KOPT-K1 (cell line): ENCODE measurements around the gene LSR.
"Not testable (repeated sequence)": the region's sequence is repeated elsewhere in the genome, so short reads cannot be mapped to it uniquely, and the experiment has no call there.

Source experiments
- H3K27ac ChIP-seq: fragments of 200-600 bp; sonication (generic); 2 replicates; pipeline ENCODE4 v1.5.1; 2016; ENCODE audit warnings: antibody characterized with exemption, mild to moderate bottlenecking, low read depth, low read length; ENCODE audit not compliant: poor library complexity, severe bottlenecking
- H3K36me3 ChIP-seq: fragments of 200-600 bp; sonication (generic); 2 replicates; pipeline ENCODE4 v1.5.1; 2017; ENCODE audit warnings: antibody characterized with exemption, mild to moderate bottlenecking, low read length, moderate library complexity; ENCODE audit not compliant: insufficient read depth
- H3K9me3 ChIP-seq: fragments of 200-600 bp; sonication (generic); 2 replicates; pipeline ENCODE4 v1.5.1; 2017; ENCODE audit warnings: antibody characterized with exemption, low read length, mild to moderate bottlenecking; ENCODE audit not compliant: insufficient read depth, poor library complexity, severe bottlenecking

LSR gene

DNA sequence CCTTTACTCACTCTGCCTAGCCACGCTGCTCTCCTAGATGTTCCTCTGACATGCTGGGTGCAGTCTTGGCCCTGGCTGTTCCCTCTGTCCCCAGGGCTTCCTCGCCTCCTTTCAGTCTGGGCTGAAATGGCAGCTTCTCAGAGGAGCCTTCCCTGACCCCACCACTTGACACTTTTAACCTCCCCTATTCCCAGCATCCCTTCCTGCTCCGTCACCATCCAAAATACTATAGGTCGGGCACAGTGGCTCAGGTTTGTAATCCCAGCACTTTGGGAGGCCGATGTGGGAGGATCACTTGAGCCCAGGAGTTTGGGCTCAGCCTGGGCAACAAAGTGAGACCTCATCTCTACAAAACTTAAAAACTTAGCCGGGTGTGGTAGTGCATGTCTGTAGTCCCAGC is 22.9 kb upstream of the LSR start:
- H3K27ac ChIP-seq, result no peak overlapping the region
- H3K9me3 ChIP-seq, result no peaks in the 10 kb centered on the region
- no peaks in the 10 kb centered on the region for H3K36me3 ChIP-seq

DNA sequence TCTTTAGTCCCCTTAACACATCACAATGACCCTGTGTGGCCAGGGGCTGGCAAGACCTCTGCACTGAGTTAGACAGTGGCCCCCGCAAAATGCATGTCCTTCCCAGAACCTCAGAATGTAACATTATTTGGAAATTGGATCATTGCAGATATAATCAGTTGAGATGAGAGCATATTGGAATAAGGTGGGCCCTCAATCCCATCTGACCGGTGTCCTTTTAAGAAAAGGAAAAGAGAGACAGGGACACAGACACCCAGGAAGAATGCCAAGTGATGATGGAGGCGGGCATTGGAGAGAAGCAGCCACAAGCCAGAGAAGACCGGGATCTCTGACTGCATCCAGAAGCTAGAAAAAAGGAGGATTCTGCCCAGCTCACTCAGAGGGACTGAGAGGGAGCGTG is 22.1 kb upstream of the LSR start:
- H3K9me3 ChIP-seq, result no peaks in the 10 kb centered on the region
- no peak overlapping the region for H3K27ac ChIP-seq
- no peaks in the 10 kb centered on the region for H3K36me3 ChIP-seq

DNA sequence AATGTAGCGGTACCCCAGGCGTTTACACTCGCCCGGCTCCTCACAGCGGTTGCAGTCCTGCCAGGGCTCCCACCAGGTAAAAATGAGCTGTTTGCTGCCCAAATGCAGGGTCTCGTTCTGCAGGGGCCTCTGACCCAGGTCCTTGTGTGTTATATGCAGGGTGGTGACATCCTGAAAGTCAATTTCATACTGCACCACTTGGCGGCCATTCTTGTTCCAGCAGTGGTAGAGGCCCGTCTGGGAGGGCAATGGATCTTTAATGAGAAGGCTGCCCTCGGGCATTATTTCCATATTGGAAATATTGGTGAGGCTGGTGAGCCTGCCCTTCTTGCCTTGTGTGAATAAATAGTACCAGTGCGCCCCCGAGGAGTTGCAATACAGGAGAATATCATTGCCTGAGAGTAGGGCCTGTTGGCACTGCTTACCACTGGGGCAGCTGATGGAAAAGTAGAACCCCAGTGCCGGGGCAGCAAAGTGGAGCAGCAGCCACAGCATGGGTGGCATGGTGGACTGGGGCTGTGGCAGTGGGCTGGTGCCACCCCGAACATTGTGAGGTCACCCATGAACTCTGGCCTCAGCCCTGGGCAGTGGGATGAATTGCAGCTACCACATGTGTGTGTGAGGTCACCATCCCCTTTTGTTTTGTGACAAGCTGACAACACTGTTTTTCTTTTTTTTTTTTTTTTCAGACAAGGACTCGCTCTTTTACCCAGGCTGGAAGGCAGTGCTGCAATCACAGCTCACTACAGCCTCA is 20.4 kb upstream of the LSR start, which contains the start of gene FAM187B:
TSS of gene FAM187B (minus strand) at position 563 of the 754 bp plus-strand sequence. CDS start at position 504, 59 bp downstream.
- no peaks in the 10 kb centered on the region for H3K36me3 ChIP-seq

DNA sequence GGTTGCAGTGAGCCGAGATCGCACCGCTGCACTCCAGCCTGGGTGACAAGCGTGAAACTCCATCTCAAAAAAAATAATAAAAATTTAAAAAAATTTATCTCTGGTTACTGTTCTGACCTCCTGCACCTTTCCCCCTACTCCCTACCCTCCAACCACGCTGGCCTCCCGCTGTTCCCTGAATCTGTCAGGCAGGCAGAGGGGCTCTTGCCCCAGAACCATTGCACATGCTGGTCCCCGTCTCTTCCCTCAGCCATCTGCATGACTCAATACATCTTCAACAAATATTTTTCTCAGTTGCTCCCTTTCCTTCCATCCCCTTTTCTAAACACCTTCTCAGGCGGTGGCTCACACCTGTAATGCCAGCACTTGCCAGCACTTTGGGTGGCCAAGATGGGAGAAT is 19.2 kb upstream of the LSR start:
- peaks cover 2% of the 10 kb centered on the region for H3K9me3 ChIP-seq
- H3K36me3 ChIP-seq, result no peaks in the 10 kb centered on the region
- no peak overlapping the region for H3K27ac ChIP-seq

More for the DNA sequence above, 20.4 kb upstream of the LSR start, which contains the start of gene FAM187B:
- H3K27ac ChIP-seq, result no peak within 1 kb of the TSS
- no peaks in the 10 kb centered on the region for H3K9me3 ChIP-seq

DNA sequence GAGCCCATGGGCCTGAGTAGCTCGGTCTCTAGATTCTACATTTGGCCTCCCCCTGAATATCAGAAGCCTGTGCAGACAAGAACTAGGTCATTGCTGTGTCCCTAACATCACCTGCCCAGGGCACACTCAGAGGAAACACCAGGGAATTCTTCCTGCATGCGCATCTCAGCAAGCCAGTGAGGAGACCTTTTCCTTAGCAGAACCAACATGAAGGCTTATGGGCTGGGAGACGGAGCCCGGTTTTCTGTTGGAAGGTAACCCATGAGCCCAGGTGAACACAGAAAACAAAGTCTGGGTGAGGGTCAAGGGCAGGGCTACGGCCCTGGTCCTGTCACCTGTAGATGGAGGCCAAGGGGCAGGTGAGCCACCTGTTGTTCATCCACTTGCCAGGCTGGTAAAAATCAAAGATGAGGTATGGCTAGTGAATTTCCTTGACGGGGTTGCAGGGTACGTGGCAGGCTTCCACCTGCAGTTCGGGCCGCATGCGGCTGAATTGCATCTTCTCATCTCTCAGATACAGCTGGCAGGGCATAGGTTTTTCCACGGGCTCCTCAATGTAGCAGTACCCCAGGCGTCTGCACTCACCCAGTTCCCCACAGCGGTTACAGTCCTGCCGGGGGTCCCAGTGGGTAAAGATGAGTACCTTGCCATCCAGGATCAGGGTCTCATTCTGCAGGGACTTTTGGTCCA is 16.7 kb upstream of the LSR start:
- peaks cover 5% of the 10 kb centered on the region for H3K9me3 ChIP-seq
- no peaks in the 10 kb centered on the region for H3K36me3 ChIP-seq
- no peak overlapping the region for H3K27ac ChIP-seq

DNA sequence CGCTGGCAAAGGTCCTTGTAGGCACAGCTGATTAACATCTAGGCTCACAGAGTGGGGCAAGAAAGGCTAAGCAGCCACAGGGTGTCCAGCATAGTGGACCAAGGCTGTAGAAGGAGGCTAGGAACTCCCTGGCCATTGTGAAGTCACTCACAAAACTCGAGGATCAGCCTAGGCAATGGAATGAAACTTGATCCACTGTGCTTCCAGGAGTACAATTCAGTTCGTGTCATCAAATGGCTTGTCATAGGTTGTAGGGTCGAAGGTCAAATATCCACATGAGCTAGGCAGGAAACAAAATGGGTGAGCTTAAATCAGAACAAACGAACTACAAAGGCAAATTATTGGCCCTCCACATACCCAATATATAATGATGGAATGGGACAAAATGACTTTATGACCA is 15.9 kb upstream of the LSR start:
- peaks cover 5% of the 10 kb centered on the region for H3K9me3 ChIP-seq
- H3K36me3 ChIP-seq, result no peaks in the 10 kb centered on the region
- no peak overlapping the region for H3K27ac ChIP-seq

DNA sequence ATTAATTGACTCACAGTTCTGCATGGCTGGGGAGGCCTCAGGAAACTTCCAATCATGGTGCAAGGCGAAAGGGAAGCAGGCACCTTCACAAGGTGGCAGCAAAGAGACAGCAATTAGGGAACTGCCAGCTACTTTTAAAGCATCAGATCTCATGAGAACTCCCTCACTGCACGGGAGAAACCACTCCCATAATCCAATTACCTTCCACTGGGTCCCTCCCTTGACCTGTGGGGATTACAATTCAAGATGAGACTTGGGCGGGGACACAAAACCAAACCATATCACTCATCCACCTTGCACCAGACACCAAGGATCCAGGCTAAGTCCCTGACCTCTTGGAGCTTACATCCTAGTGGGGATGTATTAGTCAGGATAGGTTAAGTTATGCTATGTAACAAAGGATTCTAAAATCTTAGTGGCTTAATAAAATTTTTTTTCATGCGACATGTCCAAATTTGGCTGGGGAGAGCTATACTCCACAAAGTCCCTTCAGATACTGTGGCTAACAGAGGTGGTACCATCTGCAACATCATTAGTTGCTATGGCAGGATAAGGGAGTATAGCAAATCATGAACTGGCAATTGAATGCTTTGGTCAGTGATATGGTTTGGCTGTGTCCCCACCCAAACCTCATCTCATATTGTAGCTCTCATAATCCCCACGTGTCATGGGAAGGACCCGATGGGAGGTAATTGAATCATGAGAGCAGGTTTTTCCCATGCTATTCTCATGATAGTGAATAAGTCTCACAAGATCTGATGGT is 12.0 kb upstream of the LSR start:
- Histone ChIP-seq H3K27ac (no peak overlapping the region), H3K9me3 (peaks cover 19% of the 10 kb centered on the region)

DNA sequence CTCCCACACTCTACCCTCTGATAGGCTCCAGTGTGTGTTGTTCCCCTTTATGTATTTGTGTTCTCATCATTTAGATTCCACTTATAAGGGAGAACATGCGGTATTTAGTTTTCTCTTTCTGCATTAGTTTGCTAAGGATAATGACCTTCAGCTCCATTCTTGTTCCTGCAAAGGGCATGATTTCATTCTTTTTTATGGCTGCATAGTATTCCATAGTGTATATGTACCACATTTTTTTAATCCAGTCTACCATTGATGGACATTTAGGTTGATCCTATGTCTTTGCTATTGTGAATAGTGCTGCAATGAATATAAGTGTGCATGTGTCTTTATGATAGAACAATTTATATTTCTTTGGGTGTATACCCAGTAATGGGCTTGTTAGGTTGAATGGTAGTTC is 9.2 kb upstream of the LSR start:
- H3K27ac ChIP-seq, H3K36me3 ChIP-seq: not testable (repeated sequence)
- peaks cover 39% of the 10 kb centered on the region for H3K9me3 ChIP-seq

More for the DNA sequence above, 12.0 kb upstream of the LSR start:
- no peaks in the 10 kb centered on the region for H3K36me3 ChIP-seq

DNA sequence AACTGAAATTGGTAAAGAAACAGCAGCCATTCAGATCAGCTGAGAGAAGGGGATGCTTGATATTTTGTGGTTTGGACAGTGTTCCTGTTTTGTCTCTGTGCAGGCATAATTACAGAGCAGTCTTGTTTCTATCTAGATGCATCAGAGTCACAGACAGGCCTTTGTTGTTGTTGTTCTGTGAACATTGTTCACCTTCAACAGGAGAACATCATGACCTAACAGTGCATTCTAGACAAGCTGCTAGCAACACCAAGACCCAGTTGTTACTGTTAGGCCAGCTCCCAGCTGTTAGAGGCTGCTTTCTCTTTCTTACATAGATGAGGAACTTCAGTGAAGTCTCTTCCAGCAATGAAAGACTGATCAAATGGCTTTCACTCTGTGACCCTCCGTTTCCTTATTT is 8.5 kb upstream of the LSR start:
- Histone ChIP-seq H3K27ac (no peak overlapping the region), H3K36me3 (no peaks in the 10 kb centered on the region), H3K9me3 (peaks cover 38% of the 10 kb centered on the region)

DNA sequence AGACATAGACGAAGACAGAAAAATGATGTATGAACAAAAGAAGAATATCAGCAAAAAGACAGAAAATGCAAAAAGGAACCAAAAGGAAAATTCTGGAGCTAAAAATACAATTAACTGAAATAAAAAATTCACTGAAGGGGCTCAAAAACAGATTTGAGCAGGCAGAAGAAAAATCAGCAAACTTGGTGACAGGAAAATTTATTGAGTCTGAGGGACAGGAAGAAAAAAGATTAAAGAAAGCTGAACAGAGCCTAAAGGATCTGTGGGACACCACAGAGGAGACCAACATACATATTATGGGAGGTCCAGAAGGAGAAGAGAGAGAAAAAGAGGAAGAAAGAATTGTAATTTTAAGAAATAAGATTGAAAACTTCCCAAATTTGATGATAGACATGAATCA is 7.4 kb upstream of the LSR start:
- H3K36me3 ChIP-seq, result no peaks in the 10 kb centered on the region

DNA sequence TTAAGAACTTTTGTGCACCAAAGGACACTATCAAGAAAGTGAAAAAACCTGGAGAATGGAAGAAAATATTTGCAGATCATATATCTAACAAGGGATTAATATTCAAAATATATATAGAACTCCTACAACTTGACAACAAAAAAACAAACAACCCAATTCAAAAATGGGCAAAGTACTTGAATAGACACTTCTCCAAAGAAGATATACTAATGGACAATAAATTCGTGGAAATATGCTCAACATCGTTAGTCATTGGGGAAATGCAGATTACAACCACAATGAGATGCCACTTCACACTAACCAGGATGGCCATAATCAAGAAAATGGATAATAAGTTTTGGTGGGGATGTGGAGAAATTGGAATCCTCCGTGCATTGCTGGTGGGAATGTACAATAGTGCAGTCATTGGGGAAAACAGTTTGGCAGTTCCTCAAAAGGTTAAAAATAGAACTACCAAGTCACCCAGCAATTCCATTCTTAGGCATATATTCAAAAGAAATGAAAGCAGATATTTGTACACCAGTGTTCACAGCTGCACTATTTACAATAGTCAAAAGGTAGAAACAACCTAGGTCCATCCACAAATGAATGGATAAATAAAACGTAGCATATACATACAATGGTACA is 2.2 kb upstream of the LSR start:
- peaks cover 51% of the 10 kb centered on the region for H3K9me3 ChIP-seq
- no peaks in the 10 kb centered on the region for H3K36me3 ChIP-seq
- no peak overlapping the region for H3K27ac ChIP-seq

More for the DNA sequence above, 7.4 kb upstream of the LSR start:
- Histone ChIP-seq H3K27ac (no peak overlapping the region), H3K9me3 (peaks cover 41% of the 10 kb centered on the region)

DNA sequence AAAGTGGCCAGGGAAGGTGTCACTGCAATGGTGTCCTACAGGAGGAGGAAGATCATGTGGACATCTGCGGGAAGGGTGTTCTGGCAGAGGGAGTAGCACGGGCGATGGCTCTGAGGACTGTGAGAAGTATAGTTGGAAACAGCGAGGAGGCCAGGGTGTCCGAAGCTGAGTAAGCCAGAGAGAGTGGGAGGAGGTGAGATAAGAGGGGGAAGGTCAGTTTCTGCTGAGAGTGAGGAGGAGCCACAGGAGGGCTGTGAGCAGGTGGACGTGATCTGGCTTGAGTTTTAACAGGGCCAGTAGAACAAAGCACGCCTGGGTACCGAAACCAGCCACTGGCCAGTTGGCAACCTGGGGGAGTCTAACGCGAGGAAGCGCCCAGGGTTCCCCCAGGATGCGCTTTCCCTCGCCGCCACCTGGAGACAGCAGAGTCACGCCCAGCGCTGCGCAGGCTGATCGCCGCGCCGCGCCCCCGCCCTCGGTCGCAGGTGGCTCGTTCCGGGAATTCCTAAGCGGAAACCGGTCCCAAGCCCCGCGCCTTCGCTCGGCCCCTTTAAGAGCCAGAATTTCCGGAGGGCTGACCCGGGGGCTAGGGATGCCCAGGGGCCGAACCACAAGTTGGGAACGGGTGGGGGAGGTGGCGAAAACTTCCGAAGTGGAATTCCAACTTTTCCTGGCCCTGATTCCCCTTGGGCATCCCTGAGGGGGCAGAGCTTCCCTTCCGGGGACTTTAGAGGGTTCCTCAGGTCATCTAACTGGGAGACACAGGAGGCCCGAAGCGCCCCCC is 1.1 kb upstream of the LSR start:
- H3K27ac ChIP-seq, result no peak overlapping the region
- peaks cover 45% of the 10 kb centered on the region for H3K9me3 ChIP-seq
- H3K36me3 ChIP-seq, result no peaks in the 10 kb centered on the region

DNA sequence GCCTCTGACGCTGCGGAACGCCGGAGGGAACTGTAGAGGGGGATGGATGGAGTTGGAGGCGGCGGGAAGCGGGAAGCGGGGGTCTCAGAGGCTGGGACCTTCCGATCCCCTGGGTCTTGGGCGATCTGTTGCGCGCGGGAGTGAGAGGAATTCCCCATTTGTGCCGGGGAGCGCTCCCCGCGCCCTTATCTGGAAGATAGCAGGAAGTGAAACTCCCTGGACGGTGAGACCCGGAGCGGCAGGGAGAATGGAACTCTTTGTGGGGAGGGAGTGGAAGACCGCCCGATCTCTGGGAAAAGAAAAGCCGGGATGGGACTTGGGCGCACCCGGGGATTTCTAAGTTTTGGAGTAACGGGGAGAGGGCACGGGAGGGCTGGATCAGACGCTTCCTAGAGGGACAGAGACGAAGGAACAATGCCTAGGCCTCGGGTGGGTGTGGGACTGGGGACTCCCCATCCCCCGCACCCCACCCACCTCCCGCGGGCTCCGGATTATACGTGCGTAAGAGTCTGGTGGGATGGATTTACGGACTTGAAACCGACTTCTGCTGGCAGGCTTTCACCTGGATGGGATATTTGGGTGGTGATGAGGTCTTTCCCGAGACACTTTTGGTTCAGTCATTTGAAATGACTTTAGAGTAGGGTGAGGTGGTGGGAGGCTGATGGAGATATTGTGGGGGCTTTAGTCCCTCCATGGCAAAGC is 495 bp downstream of the LSR start:
- no peak overlapping the region for H3K27ac ChIP-seq
- peaks cover 29% of the 10 kb centered on the region for H3K9me3 ChIP-seq
- no peaks in the 10 kb centered on the region for H3K36me3 ChIP-seq
